ENCODE results near the gene ANKRD39. TPM values are rescaled to one million over a fixed set of nuclear protein-coding genes. Genes with fewer than 3 reads are reported as not detected.

Gene ANKRD39
- total and polyA plus RNA-seq, 2 experiments from 2014 or later = 17.5 to 32.0 TPM

GRCh38 chr2:96821113-96821675 is 36.6 kb downstream of the ANKRD39 start:
- no peaks in the 10 kb centered on the region for H3K27me3 ChIP-seq (ENCODE audit: insufficient read depth)
- H3K4me2 ChIP-seq = no peak overlapping the region
- no peaks in the 10 kb centered on the region for H3K9me3 Mint-ChIP-seq
- no peak overlapping the region for H2AFZ ChIP-seq
- no peaks in the 10 kb centered on the region for H3F3A ChIP-seq (replicated peaks; ENCODE audit: low read depth)
- no peak overlapping the region for H3K4me3 Mint-ChIP-seq
- H3K27ac Mint-ChIP-seq = no peak overlapping the region
- H3K4me1 Mint-ChIP-seq = peaks cover 40% of the 10 kb centered on the region
- no peak overlapping the region for H3K4me3 ChIP-seq
- DNase-seq (ENCODE audit: low spot score) (no peak), ATAC-seq (no peak)
- no peaks in the 10 kb centered on the region; the same call in 1 of the 2 replicates for H3K36me3 ChIP-seq (ENCODE audit: insufficient read depth)
- H3K36me3 Mint-ChIP-seq (ENCODE audit: low read depth) = peaks cover 58% of the 10 kb centered on the region
- peaks cover 18% of the 10 kb centered on the region for H3K27me3 Mint-ChIP-seq (ENCODE audit: insufficient read depth, low read depth, poor library complexity)
- peaks cover 78% of the 10 kb centered on the region for H3K79me2 ChIP-seq (replicated peaks; ENCODE audit: insufficient read depth)
- peak overlapping the region; percentile 50; the same call in 1 of the 2 replicates for H3K27ac ChIP-seq (ENCODE audit: low read depth)
- peaks cover 16% of the 10 kb centered on the region for H3K4me1 ChIP-seq (ENCODE audit: insufficient read depth)
- peaks cover 51% of the 10 kb centered on the region for H4K20me1 ChIP-seq (replicated peaks; ENCODE audit: insufficient read depth)
- H3K9me2 ChIP-seq (ENCODE audit: insufficient read depth) = no peaks in the 10 kb centered on the region
- TF ChIP-seq CREB1 (CRISPR knock-in tag; IDR thresholded peaks at IDR 0.05; ENCODE audit: low read depth) = no peak

GRCh38 chr2:96819876-96820511 is 37.8 kb downstream of the ANKRD39 start:
- Histone ChIP-seq H3K27ac (ENCODE audit: low read depth) (no peak overlapping the region), H3K4me1 (ENCODE audit: insufficient read depth) (peaks cover 19% of the 10 kb centered on the region), H3K4me2 (peak overlapping the region; percentile 38; the same call in 1 of the 2 replicates), H3K4me3 (0 out of 2 replicates have a peak overlapping the region, but pooled peaks have one; percentile 10), H2AFZ (no peak overlapping the region), H3F3A (replicated peaks; ENCODE audit: low read depth) (peaks cover 6% of the 10 kb centered on the region; the same call in 1 of the 2 replicates), H3K79me2 (replicated peaks; ENCODE audit: insufficient read depth) (peaks cover 78% of the 10 kb centered on the region), H3K9me2 (ENCODE audit: insufficient read depth) (no peaks in the 10 kb centered on the region), H4K20me1 (replicated peaks; ENCODE audit: insufficient read depth) (peaks cover 51% of the 10 kb centered on the region), H3K36me3 (ENCODE audit: insufficient read depth) (no peaks in the 10 kb centered on the region; the same call in 1 of the 2 replicates), H3K27me3 (ENCODE audit: insufficient read depth) (no peaks in the 10 kb centered on the region)
- DNase-seq (ENCODE audit: low spot score) = no peak
- H3K27ac Mint-ChIP-seq = peak overlapping the region; percentile 4; the same call in 1 of the 2 replicates
- H3K36me3 Mint-ChIP-seq (ENCODE audit: low read depth) = peaks cover 48% of the 10 kb centered on the region
- H3K27me3 Mint-ChIP-seq (ENCODE audit: insufficient read depth, low read depth, poor library complexity) = peaks cover 18% of the 10 kb centered on the region
- peaks cover 40% of the 10 kb centered on the region for H3K4me1 Mint-ChIP-seq
- no peaks in the 10 kb centered on the region for H3K9me3 Mint-ChIP-seq
- peak overlapping the region; percentile 10; the same call in 2 of the 3 replicates for H3K4me3 Mint-ChIP-seq
- TF ChIP-seq CTCF (conservative IDR thresholded peaks at IDR 0.05; ENCODE audit: low read depth in 2 of 2) (peak in 1 of 2 experiments; percentile 14; a peak in 1 of 4 replicates), EZH2phosphoT487 (IDR thresholded peaks at IDR 0.05; ENCODE audit: unreplicated experiment) (no peak), JUNB (IDR thresholded peaks at IDR 0.05; ENCODE audit: unreplicated experiment) (no peak)
- ATAC-seq = no peak

- DNase-seq (ENCODE audit: low spot score) (no peak), ATAC-seq (no peak)
- H4K20me1 ChIP-seq (replicated peaks; ENCODE audit: insufficient read depth) = peaks cover 51% of the 10 kb centered on the region
- peaks cover 43% of the 10 kb centered on the region for H3K36me3 Mint-ChIP-seq (ENCODE audit: low read depth)
- no peaks in the 10 kb centered on the region; the same call in 1 of the 2 replicates for H3K36me3 ChIP-seq (ENCODE audit: insufficient read depth)
- no peak overlapping the region for H2AFZ ChIP-seq
- H3K27ac Mint-ChIP-seq = no peak overlapping the region
- TF ChIP-seq CTCF (conservative IDR thresholded peaks at IDR 0.05; ENCODE audit: low read depth in 2 of 2) = 0 out of 4 replicates have a peak, but pooled peaks of 1 of the 2 experiments have one; percentile 1
- TF ChIP-seq ETS1 (IDR thresholded peaks at IDR 0.05) = no peak
- H3K4me3 Mint-ChIP-seq = peak overlapping the region; percentile 83; the same call in 2 of the 3 replicates
- peak overlapping the region; percentile 10; the same call in 1 of the 2 replicates for H3K4me3 ChIP-seq
- no peaks in the 10 kb centered on the region for H3K9me3 Mint-ChIP-seq
- peaks cover 40% of the 10 kb centered on the region for H3K4me1 Mint-ChIP-seq
- H3K4me2 ChIP-seq = peak overlapping the region; percentile 96
- H3F3A ChIP-seq (replicated peaks; ENCODE audit: low read depth) = peaks cover 6% of the 10 kb centered on the region; the same call in 1 of the 2 replicates
- no peaks in the 10 kb centered on the region for H3K9me2 ChIP-seq (ENCODE audit: insufficient read depth)
- peaks cover 21% of the 10 kb centered on the region for H3K4me1 ChIP-seq (ENCODE audit: insufficient read depth)
- no peaks in the 10 kb centered on the region for H3K27me3 ChIP-seq (ENCODE audit: insufficient read depth)
- peaks cover 18% of the 10 kb centered on the region for H3K27me3 Mint-ChIP-seq (ENCODE audit: insufficient read depth, low read depth, poor library complexity)
- peaks cover 74% of the 10 kb centered on the region for H3K79me2 ChIP-seq (replicated peaks; ENCODE audit: insufficient read depth)
- H3K27ac ChIP-seq (ENCODE audit: low read depth) = no peak overlapping the region
Observed at GRCh38 chr2:96819128-96819875, 38.5 kb downstream of the ANKRD39 start.

Data from GM23338 (cell line).